T-helper 2 cell treated with Interferon-gamma antibody and Interleukin-4, amounts not matched to agents 5 μg/mL and 100 μg/mL, for 36 hours (primary cell): ENCODE results near the gene BBIP1.

Experiments
- DNase-seq: peaks from one replicate; pipeline ENCODE4 v3.0.0; 2021; ENCODE audit warnings: low spot score
- H3K27ac Mint-ChIP-seq: one replicate; pipeline ENCODE4 v1.8.0; 2021; ENCODE audit warnings: mild to moderate bottlenecking, mixed read lengths
- H3K27me3 Mint-ChIP-seq: one replicate; pipeline ENCODE4 v1.8.0; 2021; ENCODE audit warnings: low read depth, mixed read lengths
- H3K36me3 Mint-ChIP-seq: one replicate; pipeline ENCODE4 v1.8.0; 2021; ENCODE audit warnings: low read depth, mixed read lengths
- H3K4me1 Mint-ChIP-seq: one replicate; pipeline ENCODE4 v1.8.0; 2021; ENCODE audit warnings: low read depth, mixed read lengths
- H3K4me3 Mint-ChIP-seq: one replicate; pipeline ENCODE4 v1.8.0; 2022; ENCODE audit warnings: mild to moderate bottlenecking, moderate library complexity, mixed read lengths
- H3K9me3 Mint-ChIP-seq: one replicate; pipeline ENCODE4 v1.8.0; 2021; ENCODE audit warnings: mixed read lengths

The BBIP1 gene

DNA sequence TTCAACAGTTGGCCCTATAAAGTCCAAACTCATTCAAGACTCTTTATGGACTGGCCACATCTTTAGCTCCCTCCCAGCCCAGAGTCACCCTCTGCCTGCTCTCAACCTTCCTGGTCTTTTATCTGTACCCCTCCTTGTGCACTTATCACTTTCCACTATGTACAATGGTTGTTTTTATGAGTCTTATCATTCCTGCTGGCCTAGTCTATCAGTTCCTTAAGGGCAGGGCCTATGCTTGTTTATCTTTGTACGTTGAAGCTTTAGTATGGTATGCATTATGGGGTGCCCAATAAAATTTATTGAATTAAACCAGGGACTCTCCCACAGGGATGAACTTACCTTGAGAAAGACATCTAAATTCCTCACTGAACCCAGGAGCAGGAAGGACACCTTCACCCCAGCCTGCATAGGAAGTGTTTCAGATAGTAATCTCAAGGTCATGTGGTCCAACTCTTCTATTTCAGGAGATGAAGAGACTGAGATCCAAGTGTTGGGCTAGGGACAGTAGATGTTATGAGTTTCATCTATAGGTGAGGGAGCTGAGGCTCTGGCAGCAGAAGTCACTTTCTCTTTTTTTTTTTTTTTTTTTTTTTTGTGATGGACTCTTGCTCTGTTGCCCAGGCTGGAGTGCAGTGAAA, 60.6 kb downstream of the BBIP1 start:
- Mint-ChIP-seq H3K27me3 (no peaks in the 10 kb centered on the region), H3K4me3 (peak overlapping the region; percentile 58), H3K4me1 (peaks cover 61% of the 10 kb centered on the region), H3K27ac (peak overlapping the region; percentile 82), H3K36me3 (peaks cover 7% of the 10 kb centered on the region), H3K9me3 (peaks cover 8% of the 10 kb centered on the region)
- DNase-seq, result peak; percentile 5

GRCh38 chr10:110857265-110858171, 61.5 kb downstream of the BBIP1 start:
- H3K27ac Mint-ChIP-seq, result peak overlapping the region; percentile 82
- DNase-seq, result peak; percentile 42
- H3K9me3 Mint-ChIP-seq, result peaks cover 8% of the 10 kb centered on the region
- no peaks in the 10 kb centered on the region for H3K27me3 Mint-ChIP-seq
- peaks cover 7% of the 10 kb centered on the region for H3K36me3 Mint-ChIP-seq
- peaks cover 63% of the 10 kb centered on the region for H3K4me1 Mint-ChIP-seq
- peak overlapping the region; percentile 58 for H3K4me3 Mint-ChIP-seq

DNA sequence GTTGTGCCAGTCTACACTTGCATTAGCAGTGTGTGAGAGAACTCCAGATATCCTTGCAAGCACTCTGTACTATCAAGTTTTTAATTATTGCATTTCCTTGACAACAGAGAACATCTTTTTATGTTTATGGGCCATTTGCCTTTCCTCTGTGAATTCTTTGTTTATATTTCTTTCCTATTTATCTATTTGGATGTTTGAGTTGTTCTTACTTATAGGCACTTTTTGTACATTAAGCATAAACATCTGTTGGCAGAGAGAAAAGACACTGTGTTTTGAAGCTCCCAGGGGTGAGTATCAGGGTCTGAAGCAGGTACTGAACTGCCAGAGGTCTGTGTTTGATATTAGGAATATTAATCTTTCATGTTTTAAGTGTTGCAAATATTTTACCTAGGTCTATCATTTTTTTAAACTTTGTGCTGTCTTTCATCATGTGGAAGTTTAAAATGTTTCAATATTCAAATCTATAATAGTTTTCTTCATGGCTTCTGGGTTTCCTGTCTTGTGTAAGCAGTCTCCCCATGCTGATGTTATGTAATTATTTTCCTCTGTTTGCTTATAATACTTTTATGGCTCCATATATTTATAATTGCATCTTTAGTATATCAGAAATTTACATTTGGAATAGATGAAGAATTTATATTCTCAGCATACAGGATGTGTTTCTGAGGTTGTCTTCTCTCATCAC, 64.9 kb downstream of the BBIP1 start:
- Mint-ChIP-seq H3K36me3 (peaks cover 4% of the 10 kb centered on the region), H3K27ac (no peak overlapping the region), H3K27me3 (no peaks in the 10 kb centered on the region), H3K4me3 (no peak overlapping the region), H3K9me3 (peaks cover 8% of the 10 kb centered on the region), H3K4me1 (peaks cover 65% of the 10 kb centered on the region)
- no peak for DNase-seq

DNA sequence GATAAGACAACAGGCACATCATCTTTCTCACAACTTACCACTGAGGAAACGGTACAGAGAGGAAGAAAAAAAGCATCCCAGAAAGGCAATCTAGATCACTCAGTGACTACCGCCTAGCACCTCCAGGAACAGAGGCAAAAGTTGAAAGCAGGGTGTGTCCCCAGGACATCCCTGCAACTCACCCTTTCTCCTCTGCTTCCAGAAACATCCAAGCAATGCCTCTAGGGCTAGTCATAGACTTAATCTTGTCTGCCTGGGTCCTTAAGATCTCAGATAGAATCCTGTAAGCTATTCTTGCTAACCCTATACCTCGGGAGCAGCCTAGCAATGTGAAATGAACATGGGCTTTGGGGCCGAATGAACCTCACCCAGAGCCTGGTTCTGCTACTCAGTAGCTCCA, 66.0 kb downstream of the BBIP1 start:
- Mint-ChIP-seq H3K4me1 (peaks cover 62% of the 10 kb centered on the region), H3K4me3 (peak overlapping the region; percentile 52), H3K27ac (peak overlapping the region; percentile 61), H3K9me3 (peaks cover 8% of the 10 kb centered on the region), H3K27me3 (no peaks in the 10 kb centered on the region), H3K36me3 (peaks cover 4% of the 10 kb centered on the region)
- DNase-seq, result no peak

DNA sequence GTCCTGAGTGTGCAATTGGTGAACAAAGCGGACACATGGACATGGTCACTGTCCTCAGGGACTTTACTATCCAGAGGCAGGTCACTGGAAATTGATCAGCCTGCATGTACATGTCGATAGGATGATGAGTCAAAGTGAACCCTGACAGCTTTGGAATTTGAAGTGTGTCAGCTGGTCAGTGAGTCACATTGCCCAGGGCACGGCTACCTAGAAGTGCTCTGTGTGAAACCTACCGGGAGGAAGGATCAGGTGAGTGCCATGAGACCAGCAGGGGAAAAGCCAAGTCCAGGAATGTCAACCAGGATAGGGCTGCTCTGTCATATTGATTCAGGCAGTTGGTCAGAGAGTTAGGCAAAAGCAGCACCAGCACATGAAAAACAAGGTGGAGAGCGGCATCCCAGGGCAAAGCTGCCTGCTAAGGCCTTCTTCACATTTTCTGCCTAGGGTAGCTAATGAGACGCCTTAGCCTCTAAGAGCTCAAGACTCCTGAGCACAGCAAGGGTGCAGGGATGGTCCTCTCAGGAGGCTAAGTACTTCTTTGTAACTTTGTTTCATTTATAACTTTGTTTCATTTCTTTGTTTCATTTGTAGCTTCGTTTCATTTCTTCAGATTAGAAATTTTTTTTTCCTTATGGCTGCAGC, 66.6 kb downstream of the BBIP1 start:
- peaks cover 8% of the 10 kb centered on the region for H3K9me3 Mint-ChIP-seq
- H3K27ac Mint-ChIP-seq, result peak overlapping the region; percentile 61
- H3K4me1 Mint-ChIP-seq, result peaks cover 58% of the 10 kb centered on the region
- DNase-seq, result peak; percentile 46
- no peaks in the 10 kb centered on the region for H3K27me3 Mint-ChIP-seq
- H3K4me3 Mint-ChIP-seq, result peak overlapping the region; percentile 52
- peaks cover 4% of the 10 kb centered on the region for H3K36me3 Mint-ChIP-seq

- Mint-ChIP-seq H3K27me3 (no peaks in the 10 kb centered on the region), H3K36me3 (peaks cover 3% of the 10 kb centered on the region), H3K4me3 (peak overlapping the region; percentile 70), H3K27ac (peak overlapping the region; percentile 1), H3K4me1 (peaks cover 55% of the 10 kb centered on the region), H3K9me3 (peaks cover 8% of the 10 kb centered on the region)
- no peak for DNase-seq
These were observed 67.9 kb downstream of the BBIP1 start for GRCh38 chr10:110851020-110851612.

GRCh38 chr10:110850099-110850498, 68.9 kb downstream of the BBIP1 start:
- H3K27me3 Mint-ChIP-seq, result no peaks in the 10 kb centered on the region
- H3K4me1 Mint-ChIP-seq, result peaks cover 54% of the 10 kb centered on the region
- peaks cover 1% of the 10 kb centered on the region for H3K36me3 Mint-ChIP-seq
- H3K4me3 Mint-ChIP-seq, result no peak overlapping the region
- H3K9me3 Mint-ChIP-seq, result no peaks in the 10 kb centered on the region
- no peak overlapping the region for H3K27ac Mint-ChIP-seq
- no peak for DNase-seq
